Duodenal mucosa (tissue), 2 donors: ENCODE measurements around the gene CCHCR1.
"Not testable (repeated sequence)": the region's sequence is repeated elsewhere in the genome, so short reads cannot be mapped to it uniquely, and the experiment has no call there.

Experiments used
- H3K27ac ChIP-seq: one replicate; pipeline ENCODE4 v1.7.0; 2013; ENCODE audit warnings: low read depth, low read length
- H3K27me3 ChIP-seq, 2 donors: one replicate each; pipeline ENCODE4 v1.7.0; 2013; ENCODE audit warnings: low read length in 2 of 2, control low read depth in 1 of 2; ENCODE audit not compliant: insufficient read depth in 2 of 2, control insufficient read depth in 1 of 2
- H3K36me3 ChIP-seq, 2 donors: one replicate each; pipeline ENCODE4 v1.7.0; 2013; ENCODE audit warnings: low read length in 2 of 2, control low read depth in 1 of 2; ENCODE audit not compliant: insufficient read depth in 2 of 2, control insufficient read depth in 1 of 2
- H3K4me1 ChIP-seq, 2 donors: one replicate each; pipeline ENCODE4 v1.7.0; 2013; ENCODE audit warnings: low read length in 2 of 2, control low read depth in 1 of 2; ENCODE audit not compliant: insufficient read depth in 2 of 2, control insufficient read depth in 1 of 2
- H3K4me3 ChIP-seq, 2 donors: one replicate each; pipeline ENCODE4 v1.7.0; 2013; ENCODE audit warnings: low read length in 2 of 2, low read depth in 1 of 2
- H3K9ac ChIP-seq, 2 donors: one replicate each; pipeline ENCODE4 v1.7.0; 2013; ENCODE audit warnings: low read length in 2 of 2, low read depth in 1 of 2
- H3K9me3 ChIP-seq, 2 donors: one replicate each; pipeline ENCODE4 v1.7.0; 2013; ENCODE audit warnings: low read length in 2 of 2, control low read depth in 1 of 2; ENCODE audit not compliant: control insufficient read depth in 1 of 2

The CCHCR1 gene, protein sequence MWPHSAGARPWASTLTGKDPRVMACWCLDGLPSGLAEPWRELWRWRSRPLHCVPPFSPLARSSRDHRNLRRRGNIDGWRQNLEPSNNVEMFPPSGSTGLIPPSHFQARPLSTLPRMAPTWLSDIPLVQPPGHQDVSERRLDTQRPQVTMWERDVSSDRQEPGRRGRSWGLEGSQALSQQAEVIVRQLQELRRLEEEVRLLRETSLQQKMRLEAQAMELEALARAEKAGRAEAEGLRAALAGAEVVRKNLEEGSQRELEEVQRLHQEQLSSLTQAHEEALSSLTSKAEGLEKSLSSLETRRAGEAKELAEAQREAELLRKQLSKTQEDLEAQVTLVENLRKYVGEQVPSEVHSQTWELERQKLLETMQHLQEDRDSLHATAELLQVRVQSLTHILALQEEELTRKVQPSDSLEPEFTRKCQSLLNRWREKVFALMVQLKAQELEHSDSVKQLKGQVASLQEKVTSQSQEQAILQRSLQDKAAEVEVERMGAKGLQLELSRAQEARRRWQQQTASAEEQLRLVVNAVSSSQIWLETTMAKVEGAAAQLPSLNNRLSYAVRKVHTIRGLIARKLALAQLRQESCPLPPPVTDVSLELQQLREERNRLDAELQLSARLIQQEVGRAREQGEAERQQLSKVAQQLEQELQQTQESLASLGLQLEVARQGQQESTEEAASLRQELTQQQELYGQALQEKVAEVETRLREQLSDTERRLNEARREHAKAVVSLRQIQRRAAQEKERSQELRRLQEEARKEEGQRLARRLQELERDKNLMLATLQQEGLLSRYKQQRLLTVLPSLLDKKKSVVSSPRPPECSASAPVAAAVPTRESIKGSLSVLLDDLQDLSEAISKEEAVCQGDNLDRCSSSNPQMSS

DNA sequence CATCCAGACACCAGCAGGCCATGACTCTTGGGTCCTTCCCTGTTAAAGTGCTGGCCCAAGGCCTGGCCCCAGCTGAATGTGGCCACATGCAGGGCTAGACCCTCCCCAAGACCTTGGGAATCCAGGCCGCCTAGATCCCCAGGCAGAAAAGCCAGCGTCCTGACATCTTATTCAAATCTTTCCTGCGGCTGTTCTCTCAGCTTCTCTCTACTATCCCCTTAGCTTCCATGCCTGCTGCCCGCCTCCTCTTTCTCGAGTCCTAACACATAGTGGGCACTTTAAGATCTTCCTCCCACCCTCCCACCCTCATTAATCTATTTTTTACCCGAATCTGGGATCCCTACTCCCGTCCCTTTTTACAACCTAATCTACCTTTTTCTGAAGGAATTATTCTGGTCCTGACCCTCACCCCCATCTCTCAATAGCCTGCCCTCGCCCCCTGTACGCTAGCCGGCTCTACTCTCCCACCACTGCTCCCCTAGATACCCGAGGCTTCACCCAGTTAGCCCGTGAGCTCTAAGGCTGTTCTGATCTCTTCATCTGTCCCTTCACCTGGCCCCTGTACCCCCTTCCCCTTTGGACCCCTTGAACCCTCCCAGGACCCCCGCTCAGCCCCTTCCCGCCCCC is at the start of gene CCHCR1:
Gene CCHCR1, minus strand, starts transcription at position 290 of the 627 bp plus-strand sequence. Its CDS starts 202 bp downstream, at position 88.
- Histone ChIP-seq H3K36me3 (peaks cover 0 to 15% of the 10 kb centered on the region in 2 donors), H3K4me3 (peak within 1 kb of the TSS; percentile 82 to 95), H3K27me3 (no peaks in the 10 kb centered on the region), H3K4me1 (peaks cover 16 to 20% of the 10 kb centered on the region in 2 donors), H3K9ac (peak within 1 kb of the TSS; percentile 72 to 90), H3K27ac (no peak within 1 kb of the TSS), H3K9me3 (no peaks in the 10 kb centered on the region)

- H3K4me3 ChIP-seq = no peak overlapping the region
- no peak overlapping the region for H3K27ac ChIP-seq
- no peaks in the 10 kb centered on the region for H3K27me3 ChIP-seq
- no peak overlapping the region for H3K9ac ChIP-seq
- peaks cover 4% of the 10 kb centered on the region in 2 donors for H3K36me3 ChIP-seq
- H3K9me3 ChIP-seq = no peaks in the 10 kb centered on the region
- H3K4me1 ChIP-seq = peaks cover 54 to 64% of the 10 kb centered on the region in 2 donors
Observed at GRCh38 chr6:31205638-31206037, 48.0 kb upstream of the CCHCR1 start.

DNA sequence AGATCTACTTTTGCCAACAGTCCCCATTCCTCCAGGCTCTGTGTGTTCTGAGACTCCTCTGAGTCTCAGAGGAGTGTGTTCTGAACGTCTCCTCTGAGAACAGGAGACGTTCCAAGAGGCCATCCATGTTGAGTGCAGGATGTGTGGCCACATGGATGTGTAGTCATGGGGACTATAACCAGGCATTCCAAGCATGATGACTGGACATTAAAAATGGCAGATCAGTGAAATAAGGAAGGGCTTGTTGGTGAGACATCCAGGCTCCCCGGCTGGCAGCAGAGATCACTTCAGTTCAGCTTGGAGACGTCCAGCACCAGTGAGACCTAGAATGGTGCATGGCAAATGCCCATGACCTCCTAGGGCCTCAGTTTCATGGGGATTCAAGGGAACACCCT is 47.1 kb upstream of the CCHCR1 start:
- no peaks in the 10 kb centered on the region for H3K27me3 ChIP-seq
- no peaks in the 10 kb centered on the region for H3K9me3 ChIP-seq
- H3K4me1 ChIP-seq = peaks cover 57 to 67% of the 10 kb centered on the region in 2 donors
- H3K36me3 ChIP-seq = peaks cover 4% of the 10 kb centered on the region in 2 donors
- H3K9ac ChIP-seq = peak overlapping the region in 1 of 2 donors; percentile 35
- H3K4me3 ChIP-seq = peak overlapping the region; percentile 0 to 40
- H3K27ac ChIP-seq = no peak overlapping the region

DNA sequence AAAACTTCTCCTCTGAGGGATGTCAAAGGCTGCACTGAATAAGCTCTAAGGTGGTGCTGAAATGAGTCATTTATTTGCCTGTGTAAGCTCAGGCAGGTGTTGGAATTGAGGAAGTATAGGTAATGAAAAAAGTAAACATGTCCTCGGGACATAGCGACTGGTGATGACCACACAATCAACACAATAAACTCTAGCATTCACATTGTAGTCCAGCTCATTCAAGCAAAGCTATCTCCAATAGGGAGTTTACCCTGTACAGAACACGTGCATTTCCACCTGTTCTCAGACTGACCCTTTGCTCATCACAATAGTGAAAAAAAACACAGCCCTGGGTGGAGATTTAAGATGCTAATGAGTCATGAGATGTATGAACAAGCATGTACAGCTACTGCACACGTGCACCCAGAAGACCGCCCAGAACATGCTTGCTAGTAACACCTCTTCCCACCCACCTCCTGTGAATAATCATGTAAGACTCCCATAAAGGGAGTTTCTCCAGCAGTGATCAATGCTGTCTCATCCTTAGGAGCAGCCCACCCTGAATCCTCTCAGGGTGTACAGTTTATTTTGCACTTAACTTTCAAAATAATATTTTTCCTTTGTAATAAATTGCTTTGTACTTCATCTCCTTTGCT is 45.9 kb upstream of the CCHCR1 start:
- Histone ChIP-seq H3K9ac (peak overlapping the region; percentile 35 to 72), H3K27me3 (no peaks in the 10 kb centered on the region), H3K4me1 (peaks cover 53 to 61% of the 10 kb centered on the region in 2 donors), H3K27ac (peak overlapping the region; percentile 88), H3K36me3 (peaks cover 4% of the 10 kb centered on the region in 2 donors), H3K4me3 (peak overlapping the region; percentile 66 to 84), H3K9me3 (no peaks in the 10 kb centered on the region)

GRCh38 chr6:31202259-31203166 is 44.9 kb upstream of the CCHCR1 start:
- H3K27ac ChIP-seq = peak overlapping the region; percentile 88
- H3K27me3 ChIP-seq = no peaks in the 10 kb centered on the region
- peak overlapping the region in 1 of 2 donors; percentile 16 for H3K4me3 ChIP-seq
- H3K9me3 ChIP-seq = no peaks in the 10 kb centered on the region
- peaks cover 45 to 52% of the 10 kb centered on the region in 2 donors for H3K4me1 ChIP-seq
- H3K9ac ChIP-seq = peak overlapping the region in 1 of 2 donors; percentile 35
- peaks cover 4% of the 10 kb centered on the region in 2 donors for H3K36me3 ChIP-seq

- H3K9me3 ChIP-seq, H3K27ac ChIP-seq, H3K36me3 ChIP-seq, H3K27me3 ChIP-seq: not testable (repeated sequence)
- peak overlapping the region in 1 of 2 donors; percentile 48 for H3K4me3 ChIP-seq
- H3K4me1 ChIP-seq = peaks cover 37 to 40% of the 10 kb centered on the region in 2 donors
- H3K9ac ChIP-seq = peak overlapping the region in 1 of 2 donors; percentile 92
Observed at GRCh38 chr6:31199105-31199452, 41.5 kb upstream of the CCHCR1 start.

DNA sequence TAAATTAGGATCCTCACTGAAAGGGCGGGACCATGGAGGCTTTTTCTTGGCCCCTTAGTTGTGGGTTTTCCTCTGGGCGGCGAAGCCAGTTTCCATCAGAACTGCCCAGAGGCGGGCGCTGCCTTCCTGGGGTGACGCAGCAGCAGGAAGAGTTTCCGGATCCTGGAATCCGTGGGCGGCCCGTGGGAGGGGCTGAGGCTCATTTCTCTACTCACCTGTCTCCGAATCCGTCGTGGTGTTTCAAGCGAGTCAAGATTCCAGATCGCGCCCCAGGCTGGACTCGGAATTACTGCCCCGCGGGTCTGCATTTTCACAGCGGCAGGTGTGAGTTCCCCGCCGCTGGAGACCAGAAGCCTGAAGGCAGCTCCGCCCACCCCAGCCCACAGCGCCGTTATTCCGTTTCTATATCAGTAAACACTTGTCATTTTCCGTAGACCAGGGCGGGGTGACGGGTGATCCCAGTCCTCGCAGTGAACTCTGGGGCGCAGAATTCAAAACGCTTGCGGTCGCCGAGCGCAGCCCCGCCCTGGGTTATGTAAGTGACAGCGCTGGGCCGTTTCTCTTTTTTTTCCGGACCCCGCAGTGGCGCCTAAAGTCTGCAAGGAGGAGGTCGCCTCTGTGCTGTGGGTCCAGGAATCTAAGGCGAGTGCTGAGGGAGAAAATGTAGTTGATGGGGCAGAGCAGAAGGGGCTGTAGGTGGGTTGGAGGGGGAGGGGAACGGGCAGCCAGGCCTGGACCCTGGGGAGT is 40.1 kb upstream of the CCHCR1 start:
- H3K36me3 ChIP-seq = peaks cover 4 to 7% of the 10 kb centered on the region in 2 donors
- peak overlapping the region; percentile 85 to 86 for H3K4me3 ChIP-seq
- H3K9ac ChIP-seq = peak overlapping the region; percentile 86 to 92
- no peaks in the 10 kb centered on the region for H3K9me3 ChIP-seq
- H3K27ac ChIP-seq = peak overlapping the region; percentile 98
- H3K27me3 ChIP-seq = no peaks in the 10 kb centered on the region
- H3K4me1 ChIP-seq = peaks cover 26 to 27% of the 10 kb centered on the region in 2 donors

DNA sequence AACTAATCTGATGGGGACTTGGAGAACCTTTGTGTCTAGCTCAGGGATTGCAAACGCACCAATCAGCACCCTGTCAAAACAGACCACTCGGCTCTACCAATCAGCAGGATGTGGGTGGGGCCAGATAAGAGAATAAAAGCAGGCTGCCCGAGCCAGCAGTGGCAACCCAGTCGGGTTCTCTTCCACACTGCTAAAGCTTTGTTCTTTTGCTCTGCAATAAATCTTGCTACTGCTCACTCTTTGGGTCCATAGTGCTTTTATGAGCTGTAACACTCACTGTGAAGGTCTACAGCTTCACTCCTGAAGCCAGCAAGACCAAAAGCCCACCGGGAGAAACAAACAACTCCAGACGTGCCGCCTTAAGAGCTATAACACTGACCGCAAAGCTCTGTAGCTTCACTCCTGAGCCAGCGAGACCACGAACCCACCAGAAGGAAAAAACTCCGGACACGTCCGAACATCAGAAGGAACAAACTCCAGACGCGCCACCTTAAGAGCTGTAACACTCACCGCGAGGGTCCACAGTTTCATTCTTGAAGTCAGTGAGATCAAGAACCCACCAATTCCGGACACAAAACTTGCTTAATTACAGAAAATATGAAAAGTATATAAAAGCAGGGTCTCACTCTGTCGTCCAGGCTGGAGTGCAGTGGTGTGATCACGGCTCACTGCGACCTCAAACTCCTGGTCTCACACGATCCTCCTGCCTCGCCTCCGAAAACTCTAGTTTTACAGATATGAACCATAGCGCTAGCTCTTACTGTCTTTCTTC is 38.8 kb upstream of the CCHCR1 start:
- not testable (repeated sequence) for H3K9me3 ChIP-seq, H3K36me3 ChIP-seq, H3K27me3 ChIP-seq, H3K27ac ChIP-seq, H3K9ac ChIP-seq
- Histone ChIP-seq H3K4me3 (peak overlapping the region in 1 of 2 donors; percentile 86), H3K4me1 (peaks cover 17 to 18% of the 10 kb centered on the region in 2 donors)
